HG02588 (cell line): Measurements from ENCODE around the gene CRTAC1.

Source experiments
- ATAC-seq: cut with Tn5 transposase; IDR thresholded peaks from one replicate; pipeline ENCODE4 v1.9.1; 2021; ENCODE audit warnings: mild to moderate bottlenecking, moderate library complexity; ENCODE audit not compliant: unreplicated experiment

Gene CRTAC1

GRCh38 chr10:97903128-97904017 lies 127.0 kb downstream of the CRTAC1 start:
- no peak for ATAC-seq

DNA sequence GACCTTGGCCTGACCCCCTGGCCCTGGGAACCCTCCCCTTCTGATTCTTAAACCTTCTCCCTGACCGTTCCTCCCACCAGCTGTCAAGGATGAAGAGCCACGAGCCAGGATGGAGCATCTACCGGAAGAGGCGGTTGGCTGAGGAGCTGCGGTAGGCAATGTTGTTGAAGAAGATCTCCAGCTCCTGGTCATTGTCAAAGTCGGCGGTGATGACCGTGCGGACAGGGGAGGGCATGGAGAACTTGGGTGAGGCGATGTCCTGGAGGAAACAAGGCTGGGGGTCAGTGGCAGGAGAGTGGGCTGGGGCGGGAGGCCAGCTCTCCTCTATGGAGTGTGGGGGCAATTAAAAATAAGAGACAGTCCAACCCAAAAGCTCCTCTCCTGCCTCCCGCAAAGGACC lies 129.0 kb downstream of the CRTAC1 start:
- ATAC-seq, result no peak

GRCh38 chr10:97898429-97898828 lies 132.0 kb downstream of the CRTAC1 start:
- ATAC-seq, result no peak

DNA sequence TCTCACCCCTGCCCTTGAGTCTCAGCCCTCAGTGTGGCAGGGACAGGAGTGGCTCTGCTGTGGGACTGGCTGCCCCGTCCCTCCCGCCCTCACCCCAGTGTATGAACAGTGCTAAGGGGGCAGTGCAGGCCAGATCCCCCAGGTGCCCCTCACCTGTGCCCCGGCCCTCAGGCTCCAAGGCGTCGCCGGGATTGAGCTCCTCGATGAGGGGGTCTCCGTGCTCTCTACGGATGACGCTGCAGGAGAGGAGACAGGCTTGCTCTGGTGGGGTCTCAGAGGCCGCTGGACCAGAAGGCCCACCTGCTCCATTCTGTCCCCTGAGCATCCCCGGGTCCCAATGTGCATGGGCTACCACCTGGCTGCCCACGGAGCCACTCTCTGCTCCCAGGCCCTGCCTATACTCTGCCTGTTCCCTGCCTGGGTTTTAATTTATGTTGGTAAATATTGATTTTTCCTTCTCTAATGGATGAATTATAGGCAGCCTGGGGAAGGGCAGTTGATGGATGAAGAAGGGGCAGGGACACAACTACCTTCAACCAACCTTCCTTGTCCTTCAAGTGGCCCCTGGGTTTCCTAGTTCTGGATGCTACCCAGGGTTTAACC lies 133.6 kb downstream of the CRTAC1 start:
- no peak for ATAC-seq

- no peak for ATAC-seq
Observed at GRCh38 chr10:97895915-97896314, 134.5 kb downstream of the CRTAC1 start.

DNA sequence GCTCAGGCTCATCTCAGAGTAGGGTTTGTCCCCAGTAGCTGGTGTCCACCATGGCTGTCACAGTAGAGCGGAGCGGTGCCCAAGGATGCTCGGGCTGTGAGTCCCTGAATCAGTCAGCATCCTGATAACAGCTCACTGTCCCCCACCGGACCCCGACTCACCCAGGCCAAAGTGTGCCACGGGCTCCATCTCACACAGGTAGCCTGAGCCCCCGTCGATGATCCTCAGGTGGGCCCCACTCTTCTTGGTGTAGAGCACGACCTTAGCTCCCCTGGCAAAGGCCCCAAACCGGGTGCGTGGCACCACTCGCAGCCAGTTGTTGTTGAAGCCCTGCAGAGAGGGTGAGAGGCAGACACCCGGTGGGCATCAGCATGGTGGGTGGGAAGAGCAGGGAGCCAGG lies 135.3 kb downstream of the CRTAC1 start:
- no peak for ATAC-seq

DNA sequence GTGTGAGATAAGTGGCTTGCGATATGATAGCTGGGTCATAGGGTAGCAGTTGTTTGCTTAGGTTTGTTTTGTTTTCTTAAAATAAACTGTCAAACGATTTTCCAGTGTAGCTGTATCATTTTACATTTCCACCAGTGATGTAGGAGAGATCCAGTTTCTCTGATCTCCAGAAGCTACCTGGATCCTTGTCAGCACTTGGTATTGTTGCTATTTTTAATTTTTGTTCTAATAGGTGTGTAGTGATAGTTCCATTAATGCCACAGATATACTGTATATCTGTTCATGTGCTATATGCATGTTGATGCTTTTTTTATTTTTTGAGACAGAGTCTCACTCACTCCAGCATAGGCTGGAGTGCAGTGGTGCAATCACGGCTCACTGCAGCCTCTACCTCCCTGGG lies 136.3 kb downstream of the CRTAC1 start:
- ATAC-seq, result no peak

DNA sequence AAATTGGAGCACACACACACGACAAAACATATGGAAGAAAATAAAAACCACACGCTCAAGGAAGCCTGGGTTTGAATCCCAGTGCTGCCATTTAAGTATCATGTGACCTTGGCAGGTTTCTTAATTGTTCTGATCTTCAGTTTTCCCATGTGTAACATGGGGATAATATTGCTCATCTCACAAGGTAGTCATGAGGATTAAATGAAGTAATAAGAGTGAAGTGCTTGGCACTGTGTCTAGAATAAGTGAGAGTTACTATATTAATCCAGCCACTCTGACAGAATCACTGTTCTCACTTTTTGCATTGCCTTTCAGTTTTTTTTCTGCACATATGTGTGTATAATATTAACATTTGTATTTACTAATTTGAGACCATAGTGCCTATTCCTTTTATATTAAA lies 137.5 kb downstream of the CRTAC1 start:
- no peak for ATAC-seq

- ATAC-seq, result no peak
Observed at GRCh38 chr10:97892506-97892905, 137.9 kb downstream of the CRTAC1 start.

DNA sequence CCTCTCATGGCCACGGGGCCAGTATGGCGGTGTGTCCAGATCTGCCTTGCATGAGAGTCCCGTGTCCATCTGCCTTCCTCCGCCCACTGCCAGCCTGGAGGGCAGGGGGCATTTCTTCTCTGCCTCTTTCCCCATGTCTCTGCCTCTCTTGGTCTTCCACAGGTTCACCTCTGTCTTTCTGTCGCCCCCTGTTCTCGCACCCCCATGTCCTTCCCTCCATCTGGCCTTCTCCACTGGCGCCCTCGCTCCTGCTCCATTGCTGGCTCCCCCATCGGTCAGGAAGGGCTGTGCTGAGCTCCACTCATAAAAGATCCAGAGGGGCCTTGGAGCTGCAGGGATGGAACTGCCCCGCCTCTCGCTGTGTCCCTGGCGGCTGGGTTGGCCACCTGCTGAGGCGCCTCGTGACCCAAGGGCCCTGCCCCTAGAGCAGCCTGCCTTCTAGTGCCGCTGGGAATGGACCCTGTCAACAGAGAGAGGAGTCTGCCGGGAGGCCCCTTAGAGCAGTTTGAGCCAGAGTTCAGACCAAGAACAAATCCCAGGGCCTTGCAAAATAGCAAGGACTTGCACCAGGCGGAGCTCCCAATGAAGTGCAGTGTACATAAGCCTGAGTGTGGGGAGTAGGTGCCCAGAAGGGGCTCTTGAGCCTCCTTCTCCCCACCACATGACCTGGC lies 138.8 kb downstream of the CRTAC1 start:
- no peak for ATAC-seq

GRCh38 chr10:97889461-97890265 lies 140.8 kb downstream of the CRTAC1 start:
- ATAC-seq, result no peak

DNA sequence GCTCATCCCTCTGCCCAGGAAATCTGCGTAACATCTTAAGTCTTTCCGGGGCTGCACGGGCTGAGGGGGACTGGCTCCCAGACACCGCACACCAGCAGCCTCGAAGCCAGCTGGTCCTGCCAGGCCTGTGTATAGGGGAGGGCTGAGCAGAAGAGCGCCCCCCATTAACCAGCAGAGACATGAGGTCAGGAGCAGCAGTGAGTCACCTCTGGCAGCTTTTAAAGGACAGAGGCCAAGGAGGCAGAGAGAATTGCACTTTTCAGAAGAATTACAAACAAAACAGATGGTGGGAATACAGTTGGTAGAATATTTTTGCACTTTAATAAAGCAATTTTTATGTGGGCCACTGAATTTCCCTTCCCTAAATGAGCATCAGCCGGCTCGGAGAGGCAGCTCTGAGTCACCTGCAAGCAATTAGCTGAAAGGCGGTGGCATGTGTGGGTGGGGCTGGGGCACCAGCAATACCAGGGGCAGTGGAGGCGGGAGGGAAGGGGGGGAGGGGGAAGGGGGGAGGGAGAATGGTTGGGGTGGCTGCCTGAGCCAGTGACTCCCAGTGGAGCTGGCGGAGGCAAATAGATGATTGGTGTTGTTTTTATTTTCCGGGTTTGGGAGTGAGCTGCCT lies 141.7 kb downstream of the CRTAC1 start:
- ATAC-seq, result no peak

DNA sequence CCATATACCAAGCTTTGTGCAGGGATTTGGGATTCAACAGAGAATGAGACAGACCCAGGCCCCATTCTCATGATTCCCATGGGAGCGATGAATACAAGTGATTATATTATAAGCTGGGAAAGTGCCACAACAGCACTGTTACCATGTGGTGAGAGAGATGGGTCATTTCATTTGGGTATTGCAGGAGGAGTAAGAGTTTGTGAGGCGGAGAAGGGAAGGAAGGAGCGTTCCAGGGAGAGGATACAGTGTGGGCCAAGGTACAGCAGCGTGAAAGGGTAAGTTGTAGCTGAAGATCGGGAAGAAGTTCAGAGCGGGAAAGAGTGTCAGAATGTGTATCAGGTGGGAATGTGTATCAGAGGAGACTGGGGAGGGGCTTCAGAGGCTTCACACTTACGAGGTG lies 142.3 kb downstream of the CRTAC1 start:
- no peak for ATAC-seq

DNA sequence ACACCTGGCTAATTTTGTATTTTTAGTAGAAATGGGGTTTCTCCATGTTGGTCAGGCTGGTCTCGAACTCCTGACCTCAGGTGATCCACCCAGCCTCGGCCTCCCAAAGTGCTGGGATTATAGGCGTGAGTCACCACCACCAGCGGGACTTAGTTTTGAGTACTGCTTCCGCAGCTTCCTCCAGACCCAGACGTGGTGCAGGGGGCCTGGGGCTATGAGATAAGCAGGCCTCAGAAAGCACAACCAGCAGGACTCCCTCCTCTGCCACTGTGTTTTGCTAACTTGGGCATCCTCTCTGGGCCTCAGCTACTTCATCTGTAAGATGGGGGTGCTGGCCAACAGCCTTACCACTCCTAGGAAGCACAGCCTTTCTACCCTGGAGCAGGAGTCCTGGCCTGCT lies 143.0 kb downstream of the CRTAC1 start:
- ATAC-seq, result no peak

DNA sequence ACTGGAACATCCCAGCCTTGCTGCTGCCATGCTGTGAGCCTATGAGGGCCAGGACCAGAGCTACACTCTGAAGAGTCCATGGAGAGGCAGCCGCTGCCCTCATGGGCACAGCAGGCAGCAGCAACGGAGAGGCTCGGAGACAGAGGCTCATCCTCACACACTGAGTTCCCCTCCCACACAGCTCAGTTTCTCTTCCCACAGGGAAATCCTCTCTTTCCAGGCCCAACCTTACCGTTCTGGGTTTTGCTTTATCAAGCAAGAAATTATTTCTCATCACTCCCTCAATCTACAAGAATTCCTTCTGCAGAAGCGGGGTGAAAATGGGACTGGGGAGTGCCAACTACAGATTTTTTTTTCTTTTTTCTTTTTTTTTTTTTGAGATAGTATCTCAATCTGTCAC lies 144.1 kb downstream of the CRTAC1 start:
- ATAC-seq, result no peak

DNA sequence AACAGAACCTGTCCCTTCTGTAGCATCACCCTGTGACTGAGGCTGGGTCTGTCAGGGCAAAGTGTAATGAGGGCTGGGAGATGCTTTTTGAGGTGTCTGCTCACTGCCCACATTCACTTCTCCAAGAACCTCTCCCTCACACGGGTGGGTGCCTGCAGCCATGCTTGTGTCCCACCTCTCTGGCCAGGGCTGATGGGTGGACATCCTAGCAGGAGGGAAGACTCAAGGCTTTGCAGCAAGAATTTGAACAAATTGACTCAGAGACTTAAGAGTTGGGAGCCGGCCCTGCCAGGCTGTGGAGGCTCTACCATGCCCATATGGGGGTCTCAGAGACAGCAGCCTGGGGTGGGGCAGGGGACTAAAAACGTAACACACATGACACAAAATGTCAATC lies 147.3 kb downstream of the CRTAC1 start:
- no peak for ATAC-seq

DNA sequence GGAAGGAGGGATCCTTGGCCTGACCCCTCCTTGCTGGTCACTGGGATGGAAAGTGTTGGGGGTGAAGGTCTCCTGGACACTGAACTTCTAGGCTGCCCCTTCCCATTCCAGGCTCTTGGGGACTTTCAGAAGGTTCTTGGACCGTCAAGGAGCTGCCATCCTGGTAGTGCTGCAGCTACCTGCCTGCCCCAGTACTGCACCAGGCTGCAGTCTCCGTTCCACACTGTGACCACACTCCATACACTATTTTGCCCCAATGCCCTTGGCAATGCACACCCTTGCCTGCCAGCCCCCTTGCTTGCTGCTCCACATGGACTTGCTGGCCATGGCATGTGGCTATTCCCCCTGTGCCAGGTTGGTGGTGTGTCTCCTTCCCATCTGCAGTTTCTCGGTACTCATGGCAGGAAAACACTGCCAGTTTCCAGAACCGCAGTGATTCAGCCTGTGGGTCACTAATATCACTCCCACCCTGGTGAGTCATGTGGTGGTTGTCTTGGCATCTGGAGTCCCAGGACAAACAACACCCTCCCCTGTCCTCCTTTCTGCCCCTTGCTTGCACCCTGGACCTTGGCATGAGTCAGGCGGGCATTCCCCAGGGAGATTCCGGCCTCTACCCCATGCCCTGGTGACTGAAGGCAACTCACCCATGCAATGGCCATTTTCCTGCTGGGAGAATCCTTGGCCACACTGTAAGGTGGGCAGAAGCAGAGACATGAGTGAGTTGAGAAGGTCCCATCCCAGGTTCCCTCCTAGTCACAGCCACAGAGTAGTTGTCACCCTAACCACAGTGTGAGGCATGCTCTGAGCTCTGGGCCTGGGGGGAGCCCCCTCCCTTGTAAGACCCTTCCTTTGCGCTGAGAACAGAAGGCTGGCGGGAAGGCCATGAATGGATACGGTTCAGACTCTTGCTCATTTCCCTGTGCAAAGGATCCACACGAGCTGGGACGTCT lies 148.0 kb downstream of the CRTAC1 start:
- ATAC-seq, result no peak

DNA sequence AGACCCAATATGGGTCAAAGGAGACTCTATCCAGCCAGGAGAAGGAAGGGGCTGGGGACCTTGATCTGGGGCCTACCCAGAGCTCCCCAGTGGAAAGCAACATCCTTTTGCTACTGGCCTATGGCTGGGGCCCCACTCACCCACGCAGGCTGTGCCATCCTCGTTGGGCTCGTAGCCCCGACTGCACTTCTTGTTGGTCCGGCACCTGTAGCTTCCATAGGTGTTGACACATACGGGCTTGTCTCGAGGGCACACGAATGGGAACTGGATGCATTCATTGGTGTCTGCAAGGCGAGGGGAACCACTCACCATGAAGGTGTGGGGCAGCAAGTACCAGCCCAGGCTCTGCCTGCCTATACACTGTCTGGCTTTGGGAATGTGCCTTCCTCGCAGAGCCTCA lies 150.3 kb downstream of the CRTAC1 start:
- ATAC-seq, result no peak

DNA sequence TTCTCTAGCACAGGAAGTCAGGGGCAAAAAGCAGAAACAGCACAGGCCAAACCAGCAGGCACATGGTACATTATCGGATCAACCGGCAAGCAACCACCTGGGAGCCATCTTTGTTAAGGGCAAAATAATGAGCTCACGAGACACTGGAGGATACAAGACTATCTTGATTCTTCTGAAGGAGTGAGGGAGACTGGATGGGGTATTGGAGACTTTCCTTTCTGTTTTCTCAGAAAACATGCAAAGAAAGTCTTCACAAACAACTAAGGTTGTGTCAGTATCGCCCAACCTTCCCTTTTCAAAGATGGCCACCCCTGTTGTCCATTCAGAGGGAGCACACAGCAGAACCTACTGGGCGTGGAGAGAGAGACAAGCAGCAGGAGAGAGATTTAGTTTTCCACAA lies 151.2 kb downstream of the CRTAC1 start:
- ATAC-seq, result no peak

GRCh38 chr10:97876402-97876801 lies 154.0 kb downstream of the CRTAC1 start:
- ATAC-seq, result no peak
